WI38 (cell line): ENCODE measurements around the gene TLR9.

Source experiments
- H3K4me3 ChIP-seq: 2 replicates; pipeline ENCODE4 v1.5.1; 2011; ENCODE audit warnings: low read depth, mild to moderate bottlenecking, control low read depth, low read length
- CTCF ChIP-seq: IDR thresholded peaks from 2 replicates; pipeline ENCODE4 v1.5.1; 2012; ENCODE audit warnings: low read depth, mild to moderate bottlenecking, control low read depth, low read length

Gene TLR9

DNA sequence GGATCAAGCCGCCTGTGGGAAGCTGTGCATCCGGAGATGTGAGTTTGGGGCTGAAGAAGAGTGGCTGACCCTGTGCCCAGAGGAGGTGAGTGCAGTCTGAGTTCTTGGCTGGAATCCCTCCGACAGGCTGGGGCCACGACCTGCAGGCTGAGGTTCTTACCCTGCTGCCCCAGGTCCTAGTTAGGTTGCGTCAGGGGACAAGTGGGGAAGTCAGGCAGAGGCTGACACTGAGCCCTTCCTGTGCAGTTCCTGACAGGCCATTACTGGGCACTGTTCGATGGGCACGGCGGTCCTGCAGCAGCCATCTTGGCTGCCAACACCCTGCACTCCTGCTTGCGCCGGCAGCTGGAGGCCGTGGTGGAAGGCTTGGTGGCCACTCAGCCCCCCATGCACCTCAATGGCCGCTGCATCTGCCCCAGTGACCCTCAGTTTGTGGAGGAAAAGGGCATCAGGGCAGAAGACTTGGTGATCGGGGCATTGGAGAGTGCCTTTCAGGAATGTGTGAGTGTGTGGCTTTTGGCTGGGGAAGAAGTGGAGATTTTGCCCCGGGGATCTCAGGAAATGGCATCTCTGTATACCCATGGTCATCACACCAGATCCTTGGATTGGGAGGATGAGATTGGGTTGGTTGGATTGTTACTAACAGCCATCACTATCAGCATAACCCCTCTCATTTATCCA lies 21.4 kb upstream of the TLR9 start:
- no peak for TF ChIP-seq CTCF
- no peak overlapping the region for H3K4me3 ChIP-seq

- H3K4me3 ChIP-seq, result peak overlapping the region; percentile 63
- TF ChIP-seq CTCF, result no peak
Observed at GRCh38 chr3:52246264-52246620, 20.8 kb upstream of the TLR9 start.

GRCh38 chr3:52245322-52246263 lies 20.1 kb upstream of the TLR9 start, which contains the start of gene PPM1M:
PPM1M (plus strand) TSS chr3:52245759; CDS start chr3:52245825, 66 bp downstream.
- peak within 1 kb of the TSS; percentile 63 for H3K4me3 ChIP-seq
- no peak for TF ChIP-seq CTCF

DNA sequence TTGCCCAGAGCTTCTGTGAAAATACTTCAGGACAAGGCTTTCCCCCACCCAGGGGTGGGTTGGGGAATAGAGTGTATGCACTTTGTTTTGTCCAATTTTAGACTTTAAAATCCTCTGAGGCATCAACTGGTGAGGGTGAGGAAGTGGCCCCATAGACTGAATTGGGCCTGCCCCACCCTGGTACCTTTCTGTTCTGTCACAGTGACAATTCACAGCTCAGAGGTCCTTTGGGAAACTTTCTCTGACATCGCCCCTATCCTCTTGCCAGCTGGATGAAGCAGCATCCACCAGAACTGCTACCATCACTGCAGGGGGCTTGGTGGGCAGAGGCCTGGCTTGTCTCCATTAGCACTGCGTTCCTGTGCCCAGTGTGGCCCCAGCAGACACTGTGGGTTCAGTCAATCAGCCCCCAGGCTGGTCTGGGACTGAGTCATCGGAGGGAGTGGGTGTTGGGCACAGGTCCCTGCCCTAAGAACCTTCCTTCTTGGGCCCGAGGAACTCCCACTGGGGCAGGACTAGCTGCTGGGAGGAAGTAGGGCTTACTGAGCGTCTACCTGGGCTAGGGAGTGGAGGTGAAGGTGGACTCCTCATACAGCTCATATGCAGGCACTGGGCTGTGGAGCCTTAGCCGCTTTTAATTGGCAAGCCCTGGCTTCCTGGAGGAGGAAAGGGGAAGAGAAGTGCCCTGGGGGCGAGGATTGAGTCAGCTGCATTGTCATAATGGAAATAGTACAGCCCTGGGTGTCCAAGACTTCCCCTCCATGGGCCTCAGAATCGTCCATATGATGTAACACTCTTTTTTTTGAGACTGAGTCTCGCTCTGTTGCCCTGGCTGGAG lies 18.6 kb upstream of the TLR9 start:
- no peak for TF ChIP-seq CTCF
- H3K4me3 ChIP-seq, result no peak overlapping the region

- no peak for TF ChIP-seq CTCF
- H3K4me3 ChIP-seq, result no peak overlapping the region
Observed at GRCh38 chr3:52242039-52242438, 16.6 kb upstream of the TLR9 start.

DNA sequence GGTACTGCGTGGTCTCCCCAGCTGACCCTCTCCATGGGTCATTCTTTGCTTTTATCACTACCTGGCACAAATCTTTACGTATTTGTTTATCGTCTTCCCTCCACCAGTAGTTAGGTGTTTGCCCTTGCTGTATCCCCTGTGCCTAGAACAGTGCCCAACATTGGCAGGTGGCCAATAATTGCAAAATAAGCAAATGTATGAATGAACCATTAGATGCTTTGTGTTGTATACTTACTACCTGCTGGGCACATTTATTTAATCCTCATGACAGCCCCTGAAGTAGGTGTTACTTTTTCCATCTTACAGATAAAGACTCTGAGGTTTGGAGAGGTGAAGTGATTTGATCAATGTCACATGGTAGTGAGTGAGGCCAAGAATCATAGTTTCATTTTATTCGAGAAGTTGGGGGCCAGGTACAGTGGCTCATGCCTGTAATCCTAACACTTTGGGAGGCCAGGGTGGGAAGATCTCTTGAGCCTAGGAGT lies 15.5 kb upstream of the TLR9 start:
- no peak overlapping the region for H3K4me3 ChIP-seq
- TF ChIP-seq CTCF, result no peak
